Measurements from ENCODE around the gene ADGRB2.

DNA sequence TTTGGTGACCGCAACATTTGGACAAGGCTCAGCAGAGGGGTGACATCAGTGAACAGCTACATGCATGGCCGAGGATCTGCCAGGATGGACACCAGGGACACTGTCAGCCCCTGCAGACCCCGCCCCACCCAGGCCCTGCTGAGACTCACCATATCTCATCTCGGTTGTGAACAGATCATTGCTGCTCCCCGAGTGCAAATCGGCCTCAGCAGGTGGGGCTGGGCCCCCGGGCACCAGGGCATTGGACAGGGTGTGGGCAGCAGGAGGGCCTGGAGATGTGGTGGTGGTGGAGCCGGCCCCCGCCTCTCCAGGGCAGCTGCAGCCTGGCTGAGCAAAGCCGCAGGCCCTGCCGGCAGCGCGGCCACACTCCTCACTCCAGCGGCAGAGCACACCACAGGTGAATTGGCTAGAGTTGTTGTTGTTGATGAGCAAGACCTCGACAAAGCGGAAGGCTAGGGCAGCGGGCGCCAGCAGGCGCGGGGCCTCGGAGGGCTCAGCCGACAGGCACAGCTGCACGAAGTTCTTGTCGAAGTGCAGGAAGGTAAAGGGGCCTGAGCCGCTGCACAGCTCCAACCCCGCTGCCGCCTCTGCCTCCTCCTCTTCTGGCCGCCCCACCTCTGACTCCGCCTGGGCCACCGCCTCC is 8.2 kb downstream of the ADGRB2 start:
- TF ChIP-seq YY1 (IDR thresholded peaks at IDR 0.05; ENCODE audit: insufficient read depth, insufficient read length) (no peak), ZNF274 (IDR thresholded peaks at IDR 0.05; ENCODE audit: low read depth, low read length) (no peak), SUZ12 (IDR thresholded peaks at IDR 0.05; ENCODE audit: extremely low read depth, insufficient read depth, insufficient read length) (no peak)
